OCI-LY7 (cell line): Measurements from ENCODE around the gene GPD1L.

ENCODE experiments used
- CTCF ChIP-seq: fragments of 200-600 bp; sonication (generic); conservative IDR thresholded peaks from 2 replicates; pipeline ENCODE4 v1.5.1; 2014; ENCODE audit warnings: mild to moderate bottlenecking, antibody characterized with exemption, low read length, moderate library complexity, mixed read lengths
- EZH2phosphoT487 ChIP-seq: fragments of 200-600 bp; sonication (generic); IDR thresholded peaks from 2 replicates; pipeline ENCODE4 v1.6.1; 2018; ENCODE audit warnings: low read depth, borderline replicate concordance, mild to moderate bottlenecking, mixed run types, antibody characterized with exemption, low read length, moderate library complexity, mixed read lengths

- no peak for TF ChIP-seq CTCF
- no peak for TF ChIP-seq EZH2phosphoT487
Measured at GRCh38 chr3:32098528-32098927, 7.9 kb upstream of the GPD1L start.
